DMS114 treated with DMSO at 0.1 percent for 48 hours (cell line): ENCODE measurements around the gene COMMD8.

Source experiments
- DNase-seq: peaks from one replicate; lab custom pipeline; 2025; ENCODE audit not compliant: unreplicated experiment; lab: John Stamatoyannopoulos, UW

Gene COMMD8

DNA sequence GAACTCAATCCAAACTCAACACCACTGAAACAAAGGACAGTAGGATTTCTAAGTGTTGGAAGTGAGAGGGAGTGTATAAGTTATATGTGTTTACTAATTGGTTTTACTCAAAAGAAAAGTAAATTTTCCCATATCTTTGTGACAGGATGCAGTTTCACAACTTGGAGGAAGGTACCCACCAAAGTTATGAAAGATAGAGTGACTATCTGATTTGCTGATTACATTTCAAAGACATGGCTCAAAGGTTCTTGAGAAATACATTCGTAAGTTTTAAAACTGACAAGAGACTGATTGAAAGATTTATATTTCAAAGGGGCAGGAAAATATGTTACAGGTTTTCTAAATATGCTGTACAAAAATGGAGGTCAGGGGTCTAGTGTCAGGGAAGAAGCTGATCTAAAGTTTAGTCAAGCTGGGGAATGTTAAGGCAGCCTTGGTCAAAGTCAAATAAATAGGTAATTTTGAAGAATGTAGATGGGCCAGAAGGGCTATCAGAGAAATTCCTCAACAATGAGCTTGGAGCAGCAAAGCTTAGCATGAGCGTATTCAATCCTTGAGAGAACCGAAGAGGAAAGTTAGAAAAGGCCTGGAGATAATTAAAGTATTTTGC is 9.7 kb upstream of the COMMD8 start:
- DNase-seq = no peak

DNA sequence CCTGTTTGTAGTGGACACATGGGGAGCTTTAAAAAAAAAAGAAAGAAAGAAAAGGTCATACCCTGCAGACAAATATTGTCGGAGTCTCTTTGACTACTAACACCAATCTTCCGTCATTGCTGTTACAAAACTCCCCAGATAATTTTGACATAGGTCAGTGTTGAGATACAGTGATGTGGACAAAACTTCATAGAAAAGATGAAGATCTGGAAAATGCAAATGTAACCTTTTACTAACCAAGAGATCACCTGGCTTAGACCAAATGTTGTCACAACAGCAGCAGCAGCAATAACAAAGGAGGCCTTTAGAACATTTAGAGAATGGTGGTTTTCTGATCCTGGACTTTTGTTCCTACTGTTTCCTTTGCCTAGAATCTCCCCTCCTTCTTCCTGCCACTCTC is 8.1 kb upstream of the COMMD8 start:
- no peak for DNase-seq

DNA sequence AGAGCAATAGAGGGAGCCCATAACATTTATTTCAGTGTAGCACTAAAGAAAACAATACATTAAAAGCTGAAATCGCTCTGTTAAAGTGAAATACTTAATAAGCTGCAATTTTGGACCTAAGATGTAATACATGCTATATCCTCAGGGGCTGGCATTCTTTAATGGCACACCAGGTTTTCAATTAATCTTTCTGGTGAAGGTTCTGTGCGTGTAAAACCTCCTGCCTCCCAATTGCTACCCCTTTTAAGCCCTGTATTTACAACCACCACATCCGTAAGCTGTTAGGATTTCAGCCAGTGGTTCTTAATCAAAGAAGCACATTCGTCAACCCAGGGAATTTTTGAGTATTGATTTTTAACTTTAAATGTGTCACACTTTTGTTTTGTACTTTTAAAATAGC is 7.6 kb upstream of the COMMD8 start:
- no peak for DNase-seq

- DNase-seq = no peak
These were observed 6.4 kb upstream of the COMMD8 start for GRCh38 chr4:47469951-47470350.

GRCh38 chr4:47468706-47469365 is 5.3 kb upstream of the COMMD8 start:
- DNase-seq = no peak

- no peak for DNase-seq
These were observed 2.7 kb upstream of the COMMD8 start for GRCh38 chr4:47466056-47466785.

GRCh38 chr4:47465004-47465403 is 1.5 kb upstream of the COMMD8 start:
- DNase-seq = no peak

DNA sequence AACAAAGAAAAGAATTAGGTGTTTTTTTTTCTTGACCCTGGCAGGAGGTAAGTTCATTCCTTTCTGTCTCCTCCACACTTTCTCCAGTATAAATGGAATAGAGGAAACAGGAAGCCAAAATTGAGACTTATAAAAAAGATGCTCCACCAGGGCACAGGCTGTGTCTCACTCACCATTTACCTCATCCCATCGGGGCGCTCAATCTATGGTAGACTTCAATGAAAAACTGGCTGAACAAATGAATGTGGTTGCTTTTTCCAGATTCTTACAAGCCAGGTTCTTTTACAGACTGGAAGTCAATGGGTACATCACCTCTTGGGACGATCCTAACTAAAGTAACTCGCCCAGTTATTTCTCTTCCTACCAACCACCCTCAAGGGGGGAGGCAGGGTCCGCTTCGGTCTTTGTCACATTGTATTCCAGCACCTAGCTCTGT is 685 bp downstream of the COMMD8 start:
- no peak for DNase-seq

- DNase-seq = no peak
These were observed 11.8 kb downstream of the COMMD8 start for GRCh38 chr4:47451657-47452056.

DNA sequence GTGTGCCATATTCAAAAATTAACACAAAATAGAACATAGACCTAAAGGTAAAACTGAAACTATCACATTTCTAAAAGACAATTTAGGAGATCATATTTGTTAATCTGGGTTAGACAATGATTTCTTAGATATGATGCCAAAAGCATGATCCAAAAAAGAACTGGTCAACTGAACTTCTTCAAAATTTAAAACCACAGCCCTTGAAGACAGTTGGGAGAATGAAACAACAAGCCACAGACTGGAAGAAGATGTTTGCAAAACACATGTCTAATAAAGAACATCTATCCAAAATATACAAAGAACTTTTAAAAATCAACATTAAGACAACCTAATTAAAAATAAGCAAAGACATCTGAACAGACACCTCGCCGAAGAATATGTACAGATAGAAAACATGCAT is 19.5 kb downstream of the COMMD8 start:
- DNase-seq = no peak

GRCh38 chr4:47442980-47443379 is 20.5 kb downstream of the COMMD8 start:
- DNase-seq = no peak

- DNase-seq = no peak
These were observed 28.6 kb downstream of the COMMD8 start for GRCh38 chr4:47434931-47435330.

DNA sequence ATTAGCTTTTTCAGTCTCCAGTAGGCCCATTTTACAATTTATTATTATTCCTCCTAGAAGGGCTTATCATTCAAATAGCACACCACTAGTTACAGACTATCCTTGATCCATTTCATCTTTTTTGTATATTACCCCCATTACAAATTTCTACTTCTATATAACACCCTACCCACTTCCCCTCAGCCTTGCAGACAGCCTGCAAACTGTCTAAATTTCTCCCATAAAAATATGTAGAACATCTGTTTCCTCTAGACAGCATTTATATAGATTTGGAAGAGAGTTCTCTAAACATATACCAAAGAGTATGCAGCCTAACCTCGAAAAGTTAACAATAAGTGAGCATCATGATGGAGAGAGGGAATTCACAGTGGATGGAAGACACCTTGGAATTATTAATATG is 30.8 kb downstream of the COMMD8 start:
- no peak for DNase-seq

GRCh38 chr4:47427935-47428334 is 35.6 kb downstream of the COMMD8 start:
- DNase-seq = no peak

GRCh38 chr4:47425628-47426027 is 37.9 kb downstream of the COMMD8 start:
- DNase-seq = no peak

DNA sequence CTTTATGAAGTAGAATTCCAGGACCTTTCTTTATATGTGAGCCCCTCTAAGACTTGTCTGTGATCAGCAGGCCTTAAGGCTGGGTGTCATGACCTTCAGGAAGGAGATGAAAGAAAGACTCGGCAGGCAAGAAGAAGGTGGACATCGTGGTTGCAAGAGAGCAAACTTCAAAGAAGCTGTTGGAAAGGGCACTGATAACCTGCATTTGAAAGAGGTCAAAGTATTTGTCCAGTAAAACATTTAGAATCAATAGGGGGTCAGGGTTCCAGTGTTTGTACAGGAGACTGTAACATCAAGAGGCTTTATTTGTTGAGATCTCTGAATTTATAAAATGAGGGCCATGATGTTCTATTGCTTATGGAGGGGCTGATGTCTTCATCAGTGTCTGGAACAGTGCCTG is 44.2 kb downstream of the COMMD8 start:
- no peak for DNase-seq

DNA sequence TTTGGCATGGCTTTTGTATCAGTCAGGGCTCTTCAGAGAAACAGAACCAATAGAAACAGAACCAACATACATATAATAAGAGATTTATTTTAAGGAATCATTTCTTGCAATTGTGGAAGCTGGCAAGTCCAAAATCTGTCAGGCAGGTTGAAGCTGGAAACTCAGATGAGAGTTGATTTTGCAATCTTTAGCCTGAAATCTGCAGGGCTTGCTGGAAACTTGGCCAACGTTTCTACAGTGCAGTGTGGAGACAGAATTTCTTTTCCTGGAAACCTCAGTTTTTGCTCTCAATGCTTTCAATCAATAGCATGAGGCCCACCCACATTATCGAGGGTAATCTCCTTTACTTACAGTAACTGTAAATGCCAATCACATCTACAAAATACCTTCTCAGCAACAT is 45.4 kb downstream of the COMMD8 start:
- DNase-seq = no peak

GRCh38 chr4:47415719-47416118 is 47.8 kb downstream of the COMMD8 start:
- DNase-seq = no peak

DNA sequence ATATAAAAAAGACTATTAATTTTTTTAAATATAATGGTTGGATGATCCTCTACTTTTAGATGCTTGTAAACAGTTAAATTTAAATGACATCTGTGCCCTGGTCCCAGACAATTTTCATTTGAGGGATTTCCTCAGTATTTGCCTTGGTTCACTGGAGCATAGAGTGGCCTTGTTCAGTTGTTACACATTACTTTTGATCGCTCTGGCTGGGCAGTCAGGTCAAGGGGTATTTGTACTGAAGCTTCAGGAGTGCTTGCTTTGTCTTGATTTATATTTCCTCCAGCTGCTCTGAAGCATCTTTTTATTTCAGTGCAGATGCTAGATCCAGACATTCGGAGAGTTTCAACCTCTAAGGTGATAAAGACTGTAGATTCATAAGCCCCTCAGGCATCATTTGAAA is 50.0 kb downstream of the COMMD8 start:
- no peak for DNase-seq

- no peak for DNase-seq
These were observed 53.2 kb downstream of the COMMD8 start for GRCh38 chr4:47410271-47410670.

- DNase-seq = no peak
These were observed 57.1 kb downstream of the COMMD8 start for GRCh38 chr4:47406408-47406807.
